ENCODE results near the gene GPHN. TPM values are rescaled to one million over a fixed set of nuclear protein-coding genes. Genes with fewer than 3 reads are reported as not detected.

The GPHN gene
- total and polyA plus RNA-seq, 2 donors from 2014 or later, result 35.4 to 62.0 TPM

GRCh38 chr14:67228325-67228984, 720.5 kb downstream of the GPHN start:
- Histone ChIP-seq H3K4me1 (ENCODE audit: control insufficient read depth in 2 of 3, insufficient read depth in 2 of 3, low read depth in 1 of 3, low read length in 3 of 3) (no peaks in the 10 kb centered on the region), H3K9ac (ENCODE audit: low read length in 3 of 3) (no peak overlapping the region), H3K27me3 (ENCODE audit: control insufficient read depth, insufficient read depth, low read length) (no peaks in the 10 kb centered on the region), H3K4me3 (ENCODE audit: low read length in 3 of 3) (peak overlapping the region in 1 of 3 donors; percentile 15), H3K27ac (ENCODE audit: low read depth in 2 of 2, low read length in 2 of 2) (no peak overlapping the region), H3K9me3 (ENCODE audit: control insufficient read depth in 2 of 3, insufficient read depth in 1 of 3, low read length in 3 of 3) (no peaks in the 10 kb centered on the region), H3K36me3 (ENCODE audit: control insufficient read depth in 2 of 3, insufficient read depth in 3 of 3, low read length in 3 of 3) (no peaks in the 10 kb centered on the region)
- TF ChIP-seq, protein P1, sequence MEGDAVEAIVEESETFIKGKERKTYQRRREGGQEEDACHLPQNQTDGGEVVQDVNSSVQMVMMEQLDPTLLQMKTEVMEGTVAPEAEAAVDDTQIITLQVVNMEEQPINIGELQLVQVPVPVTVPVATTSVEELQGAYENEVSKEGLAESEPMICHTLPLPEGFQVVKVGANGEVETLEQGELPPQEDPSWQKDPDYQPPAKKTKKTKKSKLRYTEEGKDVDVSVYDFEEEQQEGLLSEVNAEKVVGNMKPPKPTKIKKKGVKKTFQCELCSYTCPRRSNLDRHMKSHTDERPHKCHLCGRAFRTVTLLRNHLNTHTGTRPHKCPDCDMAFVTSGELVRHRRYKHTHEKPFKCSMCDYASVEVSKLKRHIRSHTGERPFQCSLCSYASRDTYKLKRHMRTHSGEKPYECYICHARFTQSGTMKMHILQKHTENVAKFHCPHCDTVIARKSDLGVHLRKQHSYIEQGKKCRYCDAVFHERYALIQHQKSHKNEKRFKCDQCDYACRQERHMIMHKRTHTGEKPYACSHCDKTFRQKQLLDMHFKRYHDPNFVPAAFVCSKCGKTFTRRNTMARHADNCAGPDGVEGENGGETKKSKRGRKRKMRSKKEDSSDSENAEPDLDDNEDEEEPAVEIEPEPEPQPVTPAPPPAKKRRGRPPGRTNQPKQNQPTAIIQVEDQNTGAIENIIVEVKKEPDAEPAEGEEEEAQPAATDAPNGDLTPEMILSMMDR (IDR thresholded peaks at IDR 0.05; ENCODE audit: borderline replicate concordance, extremely low read depth, insufficient read depth), result no peak
- FAIRE-seq (no peak), DNase-seq (no peak)
- intact Hi-C loops (cut with DNase I), result no loop called here

Other genes starting within 250 kb of the GPHN start
- not detected for gene CCDC196, start 21.8 kb upstream of the GPHN start, total RNA-seq
- gene CCDC196, start 21.8 kb upstream of the GPHN start, polyA plus RNA-seq (ENCODE audit: insufficient read depth, low read depth, low replicate concordance), result not detected

All from kidney (tissue), 14 donors.